Embryonic facial prominence (tissue), 1 donor: ENCODE measurements around the gene FHOD3.
"Not testable (repeated sequence)": the region's sequence is repeated elsewhere in the genome, so short reads cannot be mapped to it uniquely, and the experiment has no call there.

Experiments used
- DNase-seq: peaks from one replicate; pipeline ENCODE4 v3.0.0-alpha.2; 2016; ENCODE audit errors: extremely low spot score

FHOD3 gene

DNA sequence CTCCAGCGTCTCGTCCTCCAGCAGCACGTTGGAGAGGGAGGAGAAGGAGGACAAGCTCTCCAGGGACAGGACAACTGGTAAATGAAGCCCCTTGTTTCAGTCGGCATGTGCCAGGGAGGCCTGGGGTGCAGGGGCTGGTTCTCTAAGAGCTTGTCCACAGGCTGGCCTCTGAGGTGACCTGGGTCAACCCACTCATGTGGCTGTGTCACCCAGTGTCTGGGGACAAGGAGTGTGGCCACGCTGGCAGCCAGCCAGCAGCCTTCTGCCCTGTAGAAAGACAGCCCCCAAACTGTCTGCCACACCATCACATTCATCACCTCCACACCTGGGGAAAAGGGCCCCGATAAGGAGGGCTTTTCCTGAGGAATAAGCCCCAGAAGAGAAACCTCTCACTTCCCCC, 411.8 kb downstream of the FHOD3 start:
- DNase-seq: no peak

DNA sequence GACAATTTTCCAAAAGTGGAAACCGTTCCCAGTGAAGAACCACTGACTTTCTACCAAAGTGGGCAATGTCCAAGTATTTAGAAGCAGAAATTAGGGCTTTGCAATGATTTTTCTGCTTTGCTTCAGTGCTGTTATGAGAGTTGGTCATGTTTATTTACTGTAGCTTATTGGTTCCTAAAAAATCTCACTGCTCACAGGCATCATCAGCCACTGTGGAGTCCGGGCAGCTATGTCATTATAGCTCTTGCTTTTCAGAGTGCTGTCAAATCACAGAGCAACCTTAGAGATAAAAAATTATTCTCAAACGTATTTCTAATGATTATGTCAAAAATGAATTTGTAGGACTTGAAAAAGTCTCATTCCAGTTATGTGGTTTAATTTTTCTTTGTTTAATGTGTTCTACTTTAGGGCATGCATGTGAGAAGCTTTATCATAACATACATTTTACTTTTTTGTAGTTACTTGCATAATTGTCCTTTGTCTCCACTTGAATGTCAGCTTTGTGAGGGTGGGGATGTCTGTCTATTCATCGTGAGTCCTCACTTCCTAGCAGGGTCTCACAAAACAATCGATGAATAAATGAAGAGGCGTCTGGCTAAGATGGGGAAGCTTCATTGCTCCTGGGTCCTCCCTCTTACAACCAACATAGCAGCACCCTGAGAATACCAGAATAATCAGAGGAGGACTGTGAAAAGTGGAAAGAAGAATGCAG, 413.7 kb downstream of the FHOD3 start:
- no peak for DNase-seq

DNA sequence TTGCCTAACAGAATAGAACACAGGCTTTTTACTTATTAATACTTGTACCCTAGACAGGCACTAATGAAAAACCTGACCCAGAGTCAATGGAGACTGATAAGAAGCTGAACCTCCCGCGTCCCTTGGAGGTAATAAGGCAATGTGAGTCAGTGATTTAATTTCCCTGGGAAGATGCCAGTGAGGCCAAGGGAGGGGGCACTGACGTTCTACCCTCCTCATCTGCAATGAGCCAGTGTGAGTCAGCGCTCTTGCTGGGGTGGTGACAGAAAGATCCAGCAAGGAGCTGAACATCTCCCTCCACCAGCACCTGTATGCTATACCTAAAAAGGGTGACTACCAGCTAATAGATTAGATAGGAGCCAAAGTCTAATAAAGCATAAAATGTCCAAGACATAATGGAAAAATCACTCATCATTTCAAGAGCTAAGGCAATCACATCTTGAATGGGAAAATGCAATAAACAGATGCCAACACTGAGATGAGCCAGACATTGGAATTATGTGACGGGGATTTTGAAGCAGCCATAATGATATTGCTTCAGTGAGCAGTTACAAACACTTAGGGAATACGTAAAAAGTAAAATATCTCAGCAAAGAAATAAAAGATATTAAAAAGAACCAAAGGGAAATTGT, 414.4 kb downstream of the FHOD3 start:
- no peak for DNase-seq

DNA sequence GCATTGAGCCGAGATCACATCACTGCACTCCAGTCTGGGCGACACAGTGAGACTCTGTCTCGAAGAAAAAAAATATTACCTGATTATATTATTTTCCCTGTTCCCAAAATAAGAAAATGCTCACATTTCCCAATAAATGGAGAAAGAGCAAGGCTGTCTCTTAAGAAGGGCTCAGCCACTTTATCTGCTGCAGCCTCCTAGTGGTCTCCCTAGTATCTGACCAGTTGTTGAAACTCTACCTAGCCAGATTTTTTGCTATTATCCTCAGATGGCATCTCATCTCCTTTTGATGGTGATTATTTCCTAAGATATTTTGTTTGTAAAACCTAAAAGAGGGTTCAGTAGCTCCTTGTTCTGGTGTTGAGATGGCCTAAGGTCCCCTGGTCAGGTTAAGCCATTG, 417.0 kb downstream of the FHOD3 start:
- no peak for DNase-seq

DNA sequence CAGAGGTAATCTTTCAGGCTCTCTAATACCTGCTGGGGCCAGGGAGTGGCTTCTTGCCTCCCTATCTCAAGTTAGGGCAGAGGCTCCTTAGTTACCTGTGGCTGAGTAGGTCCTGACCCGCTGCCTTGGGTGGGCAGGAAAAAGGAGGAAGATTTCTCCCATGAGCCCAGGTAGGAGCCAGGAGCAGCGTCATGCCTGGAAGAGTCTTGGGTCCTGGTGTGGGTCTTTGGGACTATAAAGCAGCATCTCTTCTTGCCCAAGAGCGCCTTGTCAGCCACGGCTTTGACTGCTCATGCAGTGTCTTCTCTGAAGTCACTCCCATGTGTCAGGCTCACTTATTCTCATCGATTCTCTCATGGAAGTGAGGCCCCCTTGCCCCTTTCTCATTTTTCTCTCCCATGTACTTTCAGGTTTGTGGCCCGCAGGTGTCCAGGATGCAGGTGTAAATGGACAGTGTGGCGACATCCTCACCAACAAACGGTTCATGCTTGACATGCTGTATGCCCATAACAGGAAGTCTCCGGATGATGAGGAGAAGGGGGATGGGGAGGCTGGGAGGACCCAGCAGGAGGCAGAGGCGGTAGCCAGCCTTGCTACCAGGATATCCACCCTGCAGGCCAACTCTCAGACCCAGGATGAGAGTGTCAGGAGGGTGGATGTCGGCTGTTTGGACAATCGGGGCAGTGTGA, 420.1 kb downstream of the FHOD3 start:
- no peak for DNase-seq

DNA sequence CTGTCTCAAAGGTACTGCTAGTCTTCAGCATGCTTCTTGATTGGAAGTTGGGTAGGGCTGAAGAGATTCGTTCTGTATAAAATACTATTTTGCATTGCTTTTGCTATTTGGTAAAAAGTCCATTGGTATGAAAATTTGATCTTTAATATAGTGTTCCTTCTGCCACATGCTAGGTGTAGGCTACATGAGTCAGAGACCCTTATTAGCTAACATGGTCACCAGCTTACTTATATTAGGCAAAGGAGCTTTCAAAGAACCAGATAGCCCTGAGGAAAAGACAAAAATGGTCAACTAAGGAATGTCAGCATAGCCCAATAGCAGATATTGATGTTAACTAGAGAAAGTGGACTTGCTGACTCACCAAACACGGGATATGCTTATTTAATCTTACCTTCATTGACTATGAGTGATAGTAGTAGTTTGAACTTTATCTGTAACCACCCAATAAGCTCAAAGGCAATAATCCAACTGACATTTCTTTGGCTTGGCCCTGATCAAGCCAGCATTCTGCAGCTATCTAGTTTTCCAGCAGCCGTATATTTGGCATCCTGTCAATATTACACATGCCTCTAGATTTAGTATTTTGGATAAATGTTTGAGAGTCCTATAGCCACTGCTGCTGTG, 421.3 kb downstream of the FHOD3 start:
- no peak for DNase-seq

DNA sequence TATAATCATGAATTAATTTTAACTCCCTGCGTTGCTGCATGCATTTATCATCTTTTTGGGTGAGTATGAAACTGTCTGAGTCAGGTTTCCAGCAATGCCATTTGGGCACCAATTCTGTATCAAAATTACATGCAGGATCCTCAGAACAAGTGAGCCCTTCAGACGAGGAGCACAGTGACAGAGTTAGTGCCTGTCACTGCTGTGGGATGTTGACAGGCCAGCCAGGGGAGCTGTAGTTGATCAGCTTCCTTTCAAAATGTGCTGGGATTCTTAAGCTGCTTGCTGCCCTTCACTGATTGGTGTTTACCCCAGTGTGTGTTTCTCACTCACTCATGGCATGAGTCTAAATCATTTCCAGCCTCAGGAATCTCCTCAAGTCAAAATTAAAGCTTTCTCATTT, 422.1 kb downstream of the FHOD3 start:
- DNase-seq: no peak

DNA sequence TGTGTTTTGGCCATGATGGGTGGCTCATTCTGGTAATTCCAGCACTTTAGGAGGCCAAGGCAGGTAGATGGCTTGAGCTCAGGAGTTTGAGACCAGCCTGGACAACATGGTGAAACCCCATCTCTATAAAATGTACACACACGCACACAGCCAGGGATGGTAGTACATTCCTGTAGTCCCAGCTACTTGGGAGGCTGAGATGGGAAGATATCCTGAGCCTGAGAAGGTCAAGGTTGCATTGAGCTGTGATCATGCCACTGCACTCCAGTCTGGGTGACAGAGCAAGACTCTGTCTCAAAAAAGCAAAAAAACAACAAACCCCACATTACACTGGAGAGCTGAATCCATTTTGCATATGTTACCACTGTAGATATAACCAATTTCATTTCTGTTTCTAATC, 423.8 kb downstream of the FHOD3 start:
- not testable (repeated sequence) for DNase-seq

DNA sequence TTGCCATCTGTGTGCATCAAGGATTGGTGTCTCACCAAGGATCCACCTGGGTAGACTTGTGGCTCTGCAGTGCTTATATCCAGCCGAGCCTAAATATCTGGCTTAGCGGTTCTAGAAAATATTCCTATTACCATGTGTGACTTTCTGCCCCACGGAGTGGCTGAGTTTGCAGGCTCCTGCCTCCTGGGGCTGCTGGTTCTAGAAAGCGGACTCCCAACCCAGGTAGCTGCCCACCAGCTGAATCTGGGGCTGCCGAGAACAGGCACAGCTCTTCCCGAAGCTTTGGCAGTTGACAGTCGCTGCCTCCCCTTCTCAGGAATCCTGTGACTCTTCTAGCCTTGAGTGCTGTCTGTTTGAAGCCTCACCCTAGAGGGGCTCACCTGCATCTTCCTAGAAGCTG, 426.7 kb downstream of the FHOD3 start:
- no peak for DNase-seq

DNA sequence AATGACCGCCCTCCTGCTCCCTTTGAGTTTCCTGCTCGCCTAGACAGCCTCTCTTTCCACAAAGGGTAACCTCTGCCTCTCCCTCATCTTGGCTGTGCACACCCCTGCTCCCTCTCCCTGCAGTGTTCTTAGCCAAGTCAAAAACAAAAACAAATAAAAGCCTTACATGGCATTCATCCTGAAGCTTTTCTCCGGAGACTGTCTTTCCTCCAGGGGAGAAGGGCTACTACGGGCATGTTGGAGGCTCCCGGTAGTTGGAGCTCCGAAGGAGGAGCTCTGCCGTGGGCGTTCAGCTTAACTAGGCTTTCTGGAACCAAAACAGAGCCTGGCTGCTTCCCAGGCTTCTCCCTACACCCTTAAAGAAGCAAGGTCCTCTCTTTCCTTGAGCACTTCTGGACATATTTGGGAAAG, 427.1 kb downstream of the FHOD3 start:
- no peak for DNase-seq

DNA sequence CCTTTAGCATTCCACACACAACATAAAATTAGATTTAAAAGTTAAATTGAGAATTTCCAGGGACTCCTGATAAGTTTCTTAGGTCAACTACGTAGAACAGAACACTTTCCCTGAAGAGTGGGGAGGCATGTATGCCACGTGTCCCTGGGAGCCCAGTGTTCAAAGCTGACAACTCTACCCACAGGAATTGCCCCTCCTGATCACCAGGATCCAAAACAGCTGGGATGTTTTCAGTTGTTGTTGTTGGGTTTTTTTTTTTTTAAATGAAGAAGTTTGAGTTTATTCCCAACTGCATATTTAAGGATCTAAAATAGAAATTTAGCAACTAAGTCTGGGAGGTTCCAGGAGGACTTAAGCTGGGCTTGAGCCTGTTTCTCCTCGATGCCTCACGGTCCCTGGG, 430.8 kb downstream of the FHOD3 start:
- no peak for DNase-seq

DNA sequence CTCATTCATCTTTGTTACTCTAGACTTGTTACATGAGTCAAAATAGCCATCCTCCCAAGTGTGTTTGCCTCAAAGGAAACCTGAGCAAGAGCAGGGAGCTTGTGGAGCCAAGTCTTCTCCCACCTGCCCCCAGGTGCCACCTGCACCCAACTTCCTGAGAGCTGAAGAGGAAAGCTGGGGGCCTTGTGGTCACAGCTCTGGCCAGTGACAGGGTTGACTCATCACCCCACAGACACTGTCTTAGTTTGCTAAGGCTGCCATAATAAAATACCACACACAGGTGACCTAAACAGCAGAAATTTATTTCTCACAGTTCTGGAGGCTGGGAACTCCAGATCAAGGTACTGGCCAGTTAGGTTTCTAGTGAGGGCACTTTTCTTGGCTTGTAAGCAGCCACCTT, 431.7 kb downstream of the FHOD3 start:
- no peak for DNase-seq

DNA sequence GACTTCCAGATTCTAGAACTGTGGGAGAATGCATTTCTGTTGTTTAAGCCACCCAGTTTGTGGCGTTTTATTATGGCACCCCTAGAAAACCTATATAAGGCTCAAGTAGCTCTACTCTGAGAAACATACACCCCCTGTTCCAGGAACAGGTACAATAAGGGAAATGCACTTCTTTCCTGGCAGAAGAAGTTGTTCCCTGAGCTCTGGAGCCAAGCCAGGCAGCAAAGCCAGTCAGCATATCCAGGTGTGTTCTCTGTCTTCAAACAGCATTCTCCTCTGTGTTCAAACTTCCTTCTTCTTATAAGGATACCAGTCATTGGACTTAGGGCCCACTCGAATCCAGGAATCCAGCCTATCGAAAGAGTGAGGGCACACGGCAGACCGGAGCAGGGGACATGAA, 434.8 kb downstream of the FHOD3 start:
- DNase-seq: no peak

DNA sequence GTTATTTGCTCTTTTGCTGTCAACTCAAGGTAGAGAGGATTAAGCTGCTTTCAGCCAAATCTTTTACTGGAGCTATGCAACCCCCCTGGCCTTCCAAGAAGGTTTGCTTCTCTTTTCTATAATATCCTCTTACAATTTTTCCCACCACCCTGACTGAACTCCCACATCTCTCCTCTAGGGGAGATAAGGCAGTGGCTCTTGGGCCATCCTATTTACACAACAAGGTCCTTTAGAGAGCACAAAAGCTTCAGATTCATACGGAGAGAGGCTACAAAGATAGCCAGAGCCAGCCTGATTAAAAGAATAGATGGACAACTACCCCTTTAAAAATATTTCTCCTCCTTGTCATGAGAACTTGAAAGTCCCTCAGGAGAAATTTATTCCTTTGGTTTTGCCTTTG, 435.6 kb downstream of the FHOD3 start:
- no peak for DNase-seq

DNA sequence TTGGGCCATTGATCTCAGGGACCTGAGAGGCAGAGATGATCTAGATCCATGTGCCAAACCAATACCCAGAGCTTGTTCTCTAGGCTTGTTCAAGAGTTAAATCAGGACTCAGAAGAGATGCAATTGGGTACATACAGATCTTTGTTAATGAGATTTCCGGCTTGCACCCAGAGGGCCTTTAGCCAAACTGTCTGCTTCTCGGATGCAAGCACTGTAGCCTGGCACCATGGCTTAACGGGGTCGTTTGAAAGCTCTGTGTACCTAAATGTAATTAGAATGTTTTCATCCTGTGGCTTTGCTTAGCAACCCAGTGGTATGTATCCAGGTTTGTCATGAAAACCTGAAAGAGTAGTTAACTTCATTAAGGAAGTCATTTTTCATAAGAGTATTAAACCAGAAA, 437.1 kb downstream of the FHOD3 start:
- no peak for DNase-seq

DNA sequence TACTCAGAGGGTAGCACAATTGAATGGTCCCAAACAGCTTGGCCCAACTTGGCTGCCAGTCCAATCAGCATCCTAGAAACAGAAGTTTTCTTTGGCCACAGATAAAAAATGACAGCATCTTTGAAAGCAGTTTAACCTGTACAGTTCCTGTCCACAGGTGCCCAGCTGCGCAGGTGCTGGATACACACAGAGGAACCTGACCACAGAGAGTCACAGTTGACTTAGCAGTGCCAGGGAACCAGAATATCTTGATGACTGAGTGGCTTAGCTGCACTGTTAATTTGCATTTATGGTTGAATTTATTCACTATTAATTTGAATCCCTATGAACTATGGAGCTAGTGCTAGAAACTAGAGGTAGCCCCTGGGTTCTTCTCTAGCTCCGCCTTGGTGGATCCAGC, 437.6 kb downstream of the FHOD3 start:
- no peak for DNase-seq

DNA sequence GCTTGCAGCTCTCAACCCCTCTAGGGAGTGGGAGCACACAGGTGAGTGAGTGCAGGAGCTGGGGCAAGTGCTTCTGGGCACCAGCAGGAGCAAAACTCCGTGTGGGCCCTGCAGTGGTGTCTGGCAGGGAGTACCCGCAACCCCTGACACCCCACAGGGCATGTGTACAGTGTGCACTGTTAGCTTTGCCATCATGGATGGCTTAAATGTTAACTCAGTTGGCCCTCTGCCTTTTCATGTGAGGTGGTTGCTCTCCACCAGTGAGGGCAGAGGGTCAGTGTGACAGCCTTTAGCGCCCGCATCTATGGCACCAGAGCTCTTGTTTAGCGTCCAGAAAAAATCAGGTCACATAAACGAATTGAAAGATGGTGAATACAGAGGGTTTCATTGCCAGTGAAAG, 438.6 kb downstream of the FHOD3 start:
- DNase-seq: no peak

DNA sequence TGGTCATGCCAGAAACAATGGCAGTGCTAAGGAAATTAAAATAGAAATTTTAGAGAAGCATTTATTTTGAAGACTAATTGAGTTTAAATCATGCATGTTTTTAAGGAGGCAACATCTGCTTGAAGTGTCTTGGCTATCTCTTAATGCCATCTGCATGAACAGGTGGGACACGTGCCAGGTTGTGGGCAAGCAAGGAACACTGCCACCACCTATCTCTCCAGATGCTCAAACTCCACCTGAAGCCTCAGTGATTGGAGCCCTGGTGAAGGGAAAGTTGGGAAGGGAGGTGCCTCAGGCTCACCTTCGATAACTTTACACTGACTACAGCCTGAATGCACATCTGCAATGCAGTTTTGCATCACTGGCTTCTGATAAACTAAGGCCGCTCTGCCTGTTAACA, 439.8 kb downstream of the FHOD3 start:
- DNase-seq: no peak

DNA sequence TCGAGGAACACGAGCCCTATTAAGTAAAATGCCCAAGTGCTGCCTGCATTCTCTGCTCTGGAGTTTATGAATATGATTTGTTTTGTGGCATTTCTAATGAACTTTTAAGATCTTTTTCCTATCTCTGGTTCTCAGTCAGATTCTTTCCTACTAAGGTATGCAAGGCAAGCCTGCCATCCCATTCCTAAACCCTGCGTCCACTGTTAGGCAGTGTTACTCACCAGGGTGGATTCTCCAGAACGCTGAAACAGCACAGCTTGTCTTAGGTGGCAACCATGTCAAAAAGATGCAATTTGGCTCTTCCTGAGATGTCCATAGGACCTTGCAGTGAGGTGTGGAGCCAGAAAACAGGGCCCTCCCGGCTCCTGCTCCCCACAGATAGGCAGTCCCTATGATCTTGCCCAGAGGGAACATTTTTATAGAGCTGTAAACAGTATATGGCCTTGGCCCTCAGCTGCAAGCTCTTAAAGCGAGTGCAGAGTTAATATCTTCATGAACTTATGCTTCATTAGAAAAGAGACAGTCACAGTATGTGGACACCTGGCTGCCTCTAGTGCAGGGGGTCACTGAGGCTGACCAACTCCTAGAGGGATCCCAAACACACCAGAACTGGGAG, 446.9 kb downstream of the FHOD3 start:
- DNase-seq: no peak

DNA sequence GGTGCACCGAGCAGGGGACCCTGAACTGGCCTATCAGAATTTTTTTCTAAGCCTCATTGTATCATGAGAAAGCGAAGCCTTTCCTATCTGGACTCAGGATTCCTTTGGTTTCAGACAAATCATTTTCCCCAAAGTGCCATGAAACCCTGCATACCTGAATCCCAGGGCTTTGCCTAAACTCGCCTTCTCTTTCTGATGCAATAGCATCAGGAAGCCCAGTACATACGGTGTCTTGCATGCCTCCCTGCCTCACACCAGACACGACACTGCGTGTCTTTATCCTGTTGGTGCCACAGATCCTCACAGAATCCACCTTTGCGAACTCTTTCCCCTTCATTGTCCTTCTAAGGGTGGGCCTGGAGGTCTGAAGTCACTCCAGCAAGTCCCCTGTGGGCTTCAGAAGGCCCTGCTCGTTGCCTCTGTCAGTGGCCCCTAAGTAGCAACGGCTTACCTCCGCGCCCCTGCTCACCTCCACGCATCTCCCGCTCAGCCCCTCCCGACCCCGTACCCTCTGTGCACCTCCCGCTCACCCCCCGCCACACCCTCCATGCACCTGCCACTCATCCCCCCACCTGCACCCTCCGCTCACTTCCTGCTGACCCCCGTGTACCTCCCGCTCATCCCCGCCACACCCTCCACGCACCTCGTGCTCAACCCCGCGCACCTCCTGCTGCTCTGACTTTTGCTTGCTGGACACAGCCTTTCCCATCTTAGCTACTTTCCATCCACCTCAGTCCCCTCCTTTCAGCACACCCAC, 447.9 kb downstream of the FHOD3 start:
- DNase-seq: no peak
